ENCODE data around the gene ZNF613. TPM values are rescaled to one million over a fixed set of nuclear protein-coding genes. Genes with fewer than 3 reads are reported as not detected.

The ZNF613 gene
- total and polyA plus RNA-seq, 2 of the 13 experiments (the other 11 are each of a cell fraction or from before 2014, with no cell fraction given): 3.6 to 8.3 TPM

DNA sequence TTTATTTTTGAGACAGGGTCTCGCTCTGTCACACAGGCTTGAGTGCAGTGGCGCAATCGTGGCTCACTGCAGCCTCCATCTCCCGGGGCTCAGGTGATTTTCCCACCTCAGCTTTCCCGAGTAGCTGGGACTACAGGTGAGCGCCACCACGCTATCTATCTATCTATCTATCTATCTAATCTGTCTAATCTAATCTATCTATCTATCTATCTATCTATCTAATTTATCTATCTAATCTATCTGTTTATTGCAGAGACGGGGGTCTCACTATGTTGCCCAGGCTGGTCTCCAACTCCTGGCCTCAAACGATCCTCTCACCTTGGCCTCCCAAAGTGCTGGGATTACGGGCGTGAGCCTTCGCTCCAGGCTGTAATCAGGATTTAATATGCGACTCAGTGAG, 587 bp downstream of the ZNF613 start:
- TF ChIP-seq KLF6 (CRISPR knock-in tag; IDR thresholded peaks at IDR 0.05) (no peak), ZNF121 (CRISPR knock-in tag; IDR thresholded peaks at IDR 0.05) (peak; percentile 85), TGIF2 (CRISPR knock-in tag; IDR thresholded peaks at IDR 0.05) (no peak)
- TF ChIP-seq, protein P1, sequence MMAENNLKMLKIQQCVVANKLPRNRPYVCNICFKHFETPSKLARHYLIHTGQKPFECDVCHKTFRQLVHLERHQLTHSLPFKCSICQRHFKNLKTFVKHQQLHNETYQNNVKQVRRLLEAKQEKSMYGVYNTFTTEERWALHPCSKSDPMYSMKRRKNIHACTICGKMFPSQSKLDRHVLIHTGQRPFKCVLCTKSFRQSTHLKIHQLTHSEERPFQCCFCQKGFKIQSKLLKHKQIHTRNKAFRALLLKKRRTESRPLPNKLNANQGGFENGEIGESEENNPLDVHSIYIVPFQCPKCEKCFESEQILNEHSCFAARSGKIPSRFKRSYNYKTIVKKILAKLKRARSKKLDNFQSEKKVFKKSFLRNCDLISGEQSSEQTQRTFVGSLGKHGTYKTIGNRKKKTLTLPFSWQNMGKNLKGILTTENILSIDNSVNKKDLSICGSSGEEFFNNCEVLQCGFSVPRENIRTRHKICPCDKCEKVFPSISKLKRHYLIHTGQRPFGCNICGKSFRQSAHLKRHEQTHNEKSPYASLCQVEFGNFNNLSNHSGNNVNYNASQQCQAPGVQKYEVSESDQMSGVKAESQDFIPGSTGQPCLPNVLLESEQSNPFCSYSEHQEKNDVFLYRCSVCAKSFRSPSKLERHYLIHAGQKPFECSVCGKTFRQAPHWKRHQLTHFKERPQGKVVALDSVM (CRISPR knock-in tag; IDR thresholded peaks at IDR 0.05): peak; percentile 84
- Histone ChIP-seq H3K27ac (ENCODE audit: extremely low read length, insufficient read depth, low read length) (peak overlapping the region; percentile 87), H3K4me3 (replicated peaks in 1 of 3; ENCODE audit: insufficient read depth in 1 of 3, low read depth in 2 of 3, low read length in 3 of 3) (peak overlapping the region; percentile 88 to 98 (median 96)), H3K27me3 (ENCODE audit: control insufficient read depth in 1 of 2, insufficient read depth in 2 of 2, low read length in 2 of 2) (no peaks in the 10 kb centered on the region; a peak in 1 of 5 replicates), H3K4me2 (ENCODE audit: low read depth, low read length) (peak overlapping the region; percentile 66), H3K9ac (ENCODE audit: insufficient read depth, low read depth, low read length) (peak overlapping the region; percentile 84), H2AFZ (ENCODE audit: low read length) (peak overlapping the region; percentile 99), H3K9me3 (ENCODE audit: low read length) (peaks cover 24% of the 10 kb centered on the region), H3K4me1 (ENCODE audit: insufficient read depth, low read length) (peaks cover 35% of the 10 kb centered on the region), H3K79me2 (ENCODE audit: insufficient read depth, low read length) (peaks cover 13% of the 10 kb centered on the region), H4K20me1 (ENCODE audit: insufficient read depth, low read length) (no peaks in the 10 kb centered on the region), H3K36me3 (replicated peaks in 1 of 2; ENCODE audit: control insufficient read depth in 1 of 2, insufficient read depth in 2 of 2, low read length in 2 of 2) (peaks cover 6 to 18% of the 10 kb centered on the region in 2 experiments; a peak in 3 of 5 replicates)
- ChIA-PET POLR2A (no interaction called here), CTCF (ENCODE audit: low intra/inter-chr PET ratio, low total read pairs) (no interaction called here)
- intact Hi-C loops (cut with micrococcal nuclease; ENCODE audit: unreplicated experiment): loop anchor here (2.0 to 10.0 kb wide), 2 partner anchors 23 to 77 kb away; partner anchors contain the start of genes ZNF615 and ZNF649
- FAIRE-seq: no peak
- BruUV-seq (replicated peaks): TSS peak; percentile 45
- ATAC-seq: no peak
- 51% methylated on average over 13 of the region's 13 CpGs for WGBS (ENCODE audit: low lambda C conversion rate)
- DNase-seq (ENCODE audit: low spot score): no peak
- in situ Hi-C loops (cut with HindIII; ENCODE audit: extremely low pct_ligation_motif_present, low pct_unique_long_range_greater_than_20kb): no loop called here

DNA sequence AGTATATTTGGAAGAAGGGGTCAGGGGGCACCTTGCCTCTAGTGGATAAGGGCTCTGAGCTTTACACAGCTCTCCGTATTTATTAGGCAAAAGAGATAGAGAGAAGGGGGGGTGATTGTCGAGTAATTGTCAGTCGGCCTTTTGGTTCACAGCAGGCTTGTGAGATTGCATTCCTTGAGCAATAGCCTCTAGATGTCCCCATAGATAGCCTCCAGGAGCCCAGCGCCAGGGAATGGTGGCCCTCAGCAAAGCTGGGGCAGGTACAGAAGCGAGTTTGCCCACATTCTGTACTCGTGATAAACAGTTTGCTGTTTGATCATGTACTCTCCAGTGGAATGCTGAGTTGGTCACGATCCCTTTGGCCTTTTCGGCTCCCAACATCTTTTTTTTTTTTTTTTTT, 4.6 kb downstream of the ZNF613 start:
- Histone ChIP-seq H3K27me3 (ENCODE audit: control insufficient read depth in 1 of 2, insufficient read depth in 2 of 2, low read length in 2 of 2) (no peaks in the 10 kb centered on the region; a peak in 1 of 5 replicates), H3K9ac (ENCODE audit: insufficient read depth, low read depth, low read length) (no peak overlapping the region), H3K36me3 (replicated peaks in 1 of 2; ENCODE audit: control insufficient read depth in 1 of 2, insufficient read depth in 2 of 2, low read length in 2 of 2) (peaks cover 16 to 40% of the 10 kb centered on the region in 2 experiments; a peak in 4 of 5 replicates), H4K20me1 (ENCODE audit: insufficient read depth, low read length) (no peaks in the 10 kb centered on the region), H3K4me1 (ENCODE audit: insufficient read depth, low read length) (peaks cover 15% of the 10 kb centered on the region), H2AFZ (ENCODE audit: low read length) (no peak overlapping the region), H3K9me3 (ENCODE audit: low read length) (peaks cover 11% of the 10 kb centered on the region; the same call in 1 of the 2 replicates), H3K4me3 (replicated peaks in 1 of 3; ENCODE audit: insufficient read depth in 1 of 3, low read depth in 2 of 3, low read length in 3 of 3) (no peak overlapping the region), H3K27ac (ENCODE audit: extremely low read length, insufficient read depth, low read length) (no peak overlapping the region), H3K79me2 (ENCODE audit: insufficient read depth, low read length) (peaks cover 13% of the 10 kb centered on the region), H3K4me2 (ENCODE audit: low read depth, low read length) (no peak overlapping the region)
- ChIA-PET CTCF (ENCODE audit: low intra/inter-chr PET ratio, low total read pairs) (no interaction called here), POLR2A (no interaction called here)
- TF ChIP-seq STAG1 (CRISPR knock-in tag; IDR thresholded peaks at IDR 0.05) (peak; percentile 13; the same call in 1 of the 2 replicates), ZNF143 (CRISPR knock-in tag; IDR thresholded peaks at IDR 0.05) (no peak), ZBTB34 (CRISPR knock-in tag; IDR thresholded peaks at IDR 0.05) (no peak), BRF2 (CRISPR knock-in tag; IDR thresholded peaks at IDR 0.05) (no peak)
- no TSS peak for BruUV-seq (replicated peaks)
- intact Hi-C loops (cut with micrococcal nuclease; ENCODE audit: unreplicated experiment) (no loop called here), in situ Hi-C loops (cut with HindIII; ENCODE audit: extremely low pct_ligation_motif_present, low pct_unique_long_range_greater_than_20kb) (no loop called here)
- WGBS (ENCODE audit: low lambda C conversion rate): 90% methylated on average over 8 of the region's 8 CpGs
- FAIRE-seq: no peak
- DNase-seq (ENCODE audit: low spot score): no peak
- ATAC-seq: no peak
